B cell (primary cell): ENCODE results near the gene ZNF580. TPM values are rescaled to one million over a fixed set of nuclear protein-coding genes. Genes with fewer than 3 reads are reported as not detected.

ENCODE experiments used
- ATAC-seq: fragments of 200-7000 bp; cut with Tn5 transposase; one replicate; pipeline ENCODE4 v1.10.0; 2021; ENCODE audit warnings: low read depth, mild to moderate bottlenecking, moderate number of reproducible peaks, moderate library complexity
- CTCF ChIA-PET: fragments of 350-600 bp; sonication (Branson Sonifier 250); formaldehyde crosslinking; loops from one replicate; lab custom pipeline; 2021; ENCODE audit warnings: antibody characterized with exemption, inconsistent platforms; lab: Charles Lee
- POLR2A ChIA-PET: fragments of 350-600 bp; sonication (Branson Sonifier 250); formaldehyde crosslinking; loops from one replicate; lab custom pipeline; 2021; ENCODE audit warnings: antibody characterized with exemption; lab: Charles Lee
- DNase-seq: peaks from one replicate; pipeline ENCODE4 v3.0.0; 2013
- H2AFZ ChIP-seq: 2 replicates; pipeline ENCODE4 v1.6.1; 2012; ENCODE audit warnings: mild to moderate bottlenecking, low read depth, low read length; ENCODE audit not compliant: insufficient read depth, poor library complexity, severe bottlenecking
- H3K27ac ChIP-seq, 2 donors: 1 replicate in 1 of 2; 2 replicates in 1 of 2; pipeline ENCODE4 v1.5.1; 2012 to 2013; ENCODE audit warnings: low read length in 2 of 2, mild to moderate bottlenecking in 2 of 2, moderate library complexity in 1 of 2
- H3K27me3 ChIP-seq, 4 experiments: fragments of 200-600 bp in 1 of 4; sonication (generic) in 1 of 4; replicated peaks in 1 of 4; 1 replicate in 2 of 4; 2 replicates in 2 of 4; pipeline versions ENCODE4 v1.6.1 to v1.7.0; 2013 to 2016; ENCODE audit warnings: low read length in 3 of 4, mild to moderate bottlenecking in 2 of 4, mixed read lengths in 1 of 4, moderate library complexity in 1 of 4; ENCODE audit not compliant: insufficient read depth in 4 of 4, control insufficient read depth in 3 of 4; ENCODE audit errors: control extremely low read depth in 1 of 4
- H3K36me3 ChIP-seq, 2 experiments: replicated peaks in 1 of 2; 1 replicate in 1 of 2; 2 replicates in 1 of 2; pipeline versions ENCODE4 v1.6.1 to v1.7.1; 2013; ENCODE audit warnings: low read length in 1 of 2; ENCODE audit not compliant: insufficient read depth in 2 of 2, control insufficient read depth in 1 of 2; ENCODE audit errors: control extremely low read depth in 1 of 2, extremely low read depth in 1 of 2
- H3K4me1 ChIP-seq, 2 donors: fragments of 200-600 bp in 1 of 2; sonication (generic) in 1 of 2; 1 replicate in 1 of 2; 2 replicates in 1 of 2; pipeline versions ENCODE4 v1.5.1 to v1.6.1; 2013 to 2017; ENCODE audit warnings: low read length in 2 of 2; ENCODE audit not compliant: control insufficient read depth in 2 of 2, insufficient read depth in 2 of 2
- H3K4me2 ChIP-seq: replicated peaks from 2 replicates; pipeline ENCODE3; 2012; ENCODE audit warnings: mild to moderate bottlenecking, low read depth, low read length; ENCODE audit not compliant: poor library complexity, severe bottlenecking
- H3K4me3 ChIP-seq, 5 experiments: fragments of 200-600 bp in 1 of 5; sonication (generic) in 1 of 5; 1 replicate in 3 of 5; 2 replicates in 2 of 5; pipeline versions ENCODE4 v1.5.1 to v1.7.0; 2011 to 2016; ENCODE audit warnings: low read length in 4 of 5, mild to moderate bottlenecking in 4 of 5, low read depth in 2 of 5, control low read depth in 1 of 5, moderate library complexity in 1 of 5; ENCODE audit not compliant: insufficient read depth in 1 of 5; ENCODE audit errors: control extremely low read depth in 1 of 5, extremely low read depth in 1 of 5
- H3K79me2 ChIP-seq: fragments of 200-600 bp; sonication (generic); one replicate; pipeline ENCODE4 v1.6.0; 2016; ENCODE audit warnings: low read length; ENCODE audit not compliant: control insufficient read depth, insufficient read depth
- H3K9ac ChIP-seq: fragments of 200-600 bp; sonication (generic); 2 replicates; pipeline ENCODE4 v1.6.1; 2017; ENCODE audit warnings: mild to moderate bottlenecking, low read length, moderate library complexity
- H3K9me3 ChIP-seq, 3 donors: one replicate each; pipeline versions ENCODE4 v1.6.1 to v1.7.1; 2013; ENCODE audit warnings: low read length in 2 of 3; ENCODE audit not compliant: control insufficient read depth in 2 of 3, insufficient read depth in 1 of 3; ENCODE audit errors: control extremely low read depth in 1 of 3
- H4K20me1 ChIP-seq: 2 replicates; pipeline ENCODE4 v1.6.0; 2012; ENCODE audit warnings: mild to moderate bottlenecking, low read length; ENCODE audit not compliant: insufficient read depth, control insufficient read depth, poor library complexity, severe bottlenecking
- H3K27ac Mint-ChIP-seq: one replicate; pipeline ENCODE4 v1.8.0; 2021; ENCODE audit warnings: mixed read lengths
- H3K27me3 Mint-ChIP-seq: one replicate; pipeline ENCODE4 v1.8.0; 2021; ENCODE audit warnings: mixed read lengths
- H3K4me1 Mint-ChIP-seq: one replicate; pipeline ENCODE4 v1.8.0; 2021; ENCODE audit warnings: mixed read lengths
- H3K4me3 Mint-ChIP-seq: one replicate; pipeline ENCODE4 v1.8.0; 2021; ENCODE audit warnings: mixed read lengths
- H3K9me3 Mint-ChIP-seq: one replicate; pipeline ENCODE4 v1.8.0; 2022; ENCODE audit warnings: mixed read lengths; ENCODE audit not compliant: insufficient read depth
- EZH2 ChIP-seq: IDR thresholded peaks from 2 replicates; pipeline ENCODE4 v1.6.1; 2012; ENCODE audit warnings: borderline replicate concordance, low read depth, mild to moderate bottlenecking, moderate library complexity, low read length; ENCODE audit not compliant: insufficient read depth, poor library complexity, severe bottlenecking
- WGBS: methylation state at CpG from one replicate; pipeline ENCODE4 v1.1.5; 2013; ENCODE audit warnings: missing lambda C conversion rate; ENCODE audit not compliant: insufficient coverage; 5-methylcytosine and 5-hydroxymethylcytosine counted together
- intact Hi-C: fragments of 100-400 bp; cut with micrococcal nuclease; formaldehyde crosslinking; loops from one replicate; pipeline ENCODE4 v1.10.0; 2022
- polyA plus RNA-seq: library from polyadenylated mRNA; depleted of rRNA; stranded (reverse); fragments of >200 nt; gene quantifications from 2 replicates; pipeline ENCODE4 v1.2.3, GENCODE V29; 2012
- total RNA-seq, 2 donors: library from RNA; stranded (reverse); fragments of 120-200 nt in 1 of 2; gene quantifications; 1 replicate in 1 of 2; 2 replicates in 1 of 2; pipeline versions ENCODE4 v1.2.3 to v1.2.4, GENCODE V29; 2013 to 2022
- TF ChIP-seq, protein P1 (sequence below): fragments of 200-600 bp; IDR thresholded peaks from one replicate; pipeline ENCODE4 v1.8.0; 2022; ENCODE audit warnings: antibody characterized with exemption, mild to moderate bottlenecking

Gene ZNF580
- total and polyA plus RNA-seq, 2 donors (not counting 1 experiment from before 2014, with no cell fraction given): 69.8 to 101 TPM

DNA sequence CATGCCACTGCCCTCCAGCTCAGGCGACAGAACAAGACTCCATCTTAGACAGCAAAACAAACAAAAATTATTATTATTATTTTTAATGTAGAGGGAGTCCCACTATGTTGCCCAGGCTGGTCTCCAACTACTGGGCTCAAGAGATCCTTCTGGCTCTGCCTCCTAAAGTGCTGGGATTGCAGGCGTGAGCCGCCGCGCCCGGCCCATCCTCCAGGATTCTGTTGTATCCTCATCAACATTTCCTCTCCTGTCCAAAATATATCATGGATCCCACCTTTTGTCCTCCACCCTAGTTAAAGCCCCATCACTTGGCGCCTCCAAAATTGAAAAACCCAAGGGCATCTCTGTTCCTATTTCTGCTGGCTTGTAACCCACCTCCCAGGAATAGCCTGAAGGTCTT lies 17.7 kb upstream of the ZNF580 start:
- peaks cover 8% of the 10 kb centered on the region for H3K79me2 ChIP-seq
- no peaks in the 10 kb centered on the region for H3K9me3 ChIP-seq
- no peaks in the 10 kb centered on the region for H3K27me3 ChIP-seq
- intact Hi-C loops: loop anchor here (5.0 to 10.0 kb wide), 2 partner anchors 216 to 522 kb away; partner anchors contain the start of genes UBE2S and ZNF444
- Mint-ChIP-seq H3K27me3 (no peaks in the 10 kb centered on the region), H3K9me3 (no peaks in the 10 kb centered on the region), H3K27ac (no peak overlapping the region), H3K4me3 (peak overlapping the region; percentile 23), H3K4me1 (peaks cover 18% of the 10 kb centered on the region)
- H3K4me3 ChIP-seq: no peak overlapping the region
- H3K4me1 ChIP-seq: peaks cover 10 to 14% of the 10 kb centered on the region in 2 donors
- ChIA-PET POLR2A (interaction anchor here (0.5 to 1.6 kb wide), 4 partner anchors 9 to 106 kb away, joined by 3 to 4 read pairs (median 3); partner anchors contain the start of gene FIZ1), CTCF (interaction anchor here (1.3 to 3.2 kb wide), 6 partner anchors 10 to 482 kb away, joined by 3 to 27 read pairs (median 8); partner anchors contain the start of genes FIZ1 and ZNF865)
- no peak overlapping the region for H3K9ac ChIP-seq
- DNase-seq: no peak
- H2AFZ ChIP-seq: no peak overlapping the region
- H3K36me3 ChIP-seq: peaks cover 0 to 6% of the 10 kb centered on the region in 2 experiments
- H3K4me2 ChIP-seq: no peak overlapping the region
- H3K27ac ChIP-seq: no peak overlapping the region
- ATAC-seq: no peak
- WGBS: 99% methylated on average over 6 of the region's 7 CpGs
- TF ChIP-seq EZH2: no peak
- TF ChIP-seq, protein P1, sequence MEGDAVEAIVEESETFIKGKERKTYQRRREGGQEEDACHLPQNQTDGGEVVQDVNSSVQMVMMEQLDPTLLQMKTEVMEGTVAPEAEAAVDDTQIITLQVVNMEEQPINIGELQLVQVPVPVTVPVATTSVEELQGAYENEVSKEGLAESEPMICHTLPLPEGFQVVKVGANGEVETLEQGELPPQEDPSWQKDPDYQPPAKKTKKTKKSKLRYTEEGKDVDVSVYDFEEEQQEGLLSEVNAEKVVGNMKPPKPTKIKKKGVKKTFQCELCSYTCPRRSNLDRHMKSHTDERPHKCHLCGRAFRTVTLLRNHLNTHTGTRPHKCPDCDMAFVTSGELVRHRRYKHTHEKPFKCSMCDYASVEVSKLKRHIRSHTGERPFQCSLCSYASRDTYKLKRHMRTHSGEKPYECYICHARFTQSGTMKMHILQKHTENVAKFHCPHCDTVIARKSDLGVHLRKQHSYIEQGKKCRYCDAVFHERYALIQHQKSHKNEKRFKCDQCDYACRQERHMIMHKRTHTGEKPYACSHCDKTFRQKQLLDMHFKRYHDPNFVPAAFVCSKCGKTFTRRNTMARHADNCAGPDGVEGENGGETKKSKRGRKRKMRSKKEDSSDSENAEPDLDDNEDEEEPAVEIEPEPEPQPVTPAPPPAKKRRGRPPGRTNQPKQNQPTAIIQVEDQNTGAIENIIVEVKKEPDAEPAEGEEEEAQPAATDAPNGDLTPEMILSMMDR: no peak
- H4K20me1 ChIP-seq: peaks cover 7% of the 10 kb centered on the region

DNA sequence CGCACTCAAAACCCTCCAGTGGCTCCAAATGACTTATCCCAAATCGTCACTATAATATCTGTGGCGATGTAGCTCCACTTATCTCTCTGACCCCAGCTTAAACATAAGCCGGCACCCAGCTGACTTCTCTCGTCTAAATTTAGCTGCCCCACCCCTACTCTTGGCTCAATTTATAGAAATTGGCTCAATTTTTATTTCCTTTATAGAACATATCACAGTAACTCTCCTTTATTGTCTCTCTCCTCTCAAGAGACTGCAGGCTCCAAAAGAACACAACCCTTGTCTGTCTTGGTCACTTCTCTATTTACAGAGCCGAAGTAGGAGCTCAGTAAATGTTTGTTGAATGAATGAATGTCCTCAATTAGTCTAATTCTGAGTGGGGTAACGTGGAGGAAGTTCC lies 17.2 kb upstream of the ZNF580 start:
- H3K79me2 ChIP-seq: peaks cover 8% of the 10 kb centered on the region
- no peak for TF ChIP-seq EZH2
- TF ChIP-seq, protein P1: no peak
- POLR2A ChIA-PET: interaction anchor here (0.6 to 2.4 kb wide), 5 partner anchors 9 to 106 kb away, joined by 3 to 58 read pairs (median 3); partner anchors contain the start of genes FIZ1 and U2AF2
- no peak overlapping the region for H3K9ac ChIP-seq
- peaks cover 10 to 14% of the 10 kb centered on the region in 2 donors for H3K4me1 ChIP-seq
- peaks cover 7% of the 10 kb centered on the region for H4K20me1 ChIP-seq
- peaks cover 18% of the 10 kb centered on the region for H3K4me1 Mint-ChIP-seq
- DNase-seq: no peak
- intact Hi-C loops: loop anchor here (5.0 to 10.0 kb wide), 2 partner anchors 216 to 521 kb away; partner anchors contain the start of genes UBE2S and ZNF444
- no peaks in the 10 kb centered on the region for H3K9me3 ChIP-seq
- no peak for ATAC-seq
- H3K36me3 ChIP-seq: peaks cover 0 to 6% of the 10 kb centered on the region in 2 experiments
- no peaks in the 10 kb centered on the region for H3K27me3 Mint-ChIP-seq
- peak overlapping the region; percentile 95 for H3K4me3 Mint-ChIP-seq
- no peaks in the 10 kb centered on the region for H3K9me3 Mint-ChIP-seq
- H3K4me2 ChIP-seq: peak overlapping the region; percentile 81
- CTCF ChIA-PET: interaction anchor here (1.0 to 3.8 kb wide), 8 partner anchors 10 to 482 kb away, joined by 3 to 27 read pairs (median 8); partner anchors contain the start of genes FIZ1, ZNF628 and ZNF865
- H3K4me3 ChIP-seq: peak overlapping the region in 1 of 5 experiments; percentile 25
- H2AFZ ChIP-seq: no peak overlapping the region
- H3K27ac Mint-ChIP-seq: peak overlapping the region; percentile 99
- WGBS: 85% methylated on average over 5 of the region's 7 CpGs
- peak overlapping the region; percentile 56 to 87 for H3K27ac ChIP-seq
- no peaks in the 10 kb centered on the region for H3K27me3 ChIP-seq
